SK-N-SH (cell line): Measurements from ENCODE around the gene GPR179.

Source experiments
- CTCF ChIP-seq: fragments of 200-600 bp; sonication (generic); IDR thresholded peaks from 2 replicates; pipeline ENCODE4 v1.6.1; 2017; ENCODE audit warnings: antibody characterized with exemption, mild to moderate bottlenecking, moderate library complexity
- EZH2phosphoT487 ChIP-seq: fragments of 200-600 bp; sonication (generic); IDR thresholded peaks from 2 replicates; pipeline ENCODE4 v1.6.1; 2017; ENCODE audit warnings: low read depth, mixed run types, mild to moderate bottlenecking, antibody characterized with exemption, moderate library complexity, borderline replicate concordance
- FOXM1 ChIP-seq: IDR thresholded peaks from 2 replicates; pipeline ENCODE4 v1.4.0; 2012; ENCODE audit warnings: low read depth, mild to moderate bottlenecking
- MAX ChIP-seq: IDR thresholded peaks from 2 replicates; pipeline ENCODE4 v1.4.0; 2012; ENCODE audit warnings: low read depth
- POLR2AphosphoS5 ChIP-seq: IDR thresholded peaks from 2 replicates; pipeline ENCODE4 v1.6.1; 2012; ENCODE audit warnings: low read depth, low read length
- RAD21 ChIP-seq: IDR thresholded peaks from 2 replicates; pipeline ENCODE4 v1.6.1; 2012; ENCODE audit warnings: mild to moderate bottlenecking, low read length
- REST ChIP-seq: IDR thresholded peaks from 2 replicates; pipeline ENCODE4 v1.6.1; 2012; ENCODE audit warnings: mild to moderate bottlenecking, low read depth, low read length, moderate library complexity
- USF2 ChIP-seq: fragments of 150-350 bp; IDR thresholded peaks from 2 replicates; pipeline ENCODE4 v1.6.1; 2017; ENCODE audit warnings: antibody characterized with exemption, low read length, low read depth, borderline replicate concordance

GRCh38 chr17:38332735-38333134 is 11.0 kb downstream of the GPR179 start:
- TF ChIP-seq CTCF (no peak), FOXM1 (no peak), MAX (no peak), USF2 (no peak), POLR2AphosphoS5 (no peak), EZH2phosphoT487 (no peak), REST (no peak), RAD21 (no peak)
